ENCODE results near the gene ESR1. TPM values are rescaled to one million over a fixed set of nuclear protein-coding genes. Genes with fewer than 3 reads are reported as not detected.

ESR1 gene
- total RNA-seq, 6 experiments from 2014 or later: 1.6 to 59.9 (median 18.6) TPM

GRCh38 chr6:152034631-152035030, 227.1 kb downstream of the ESR1 start:
- DNase-seq (no peak), ATAC-seq (no peak)
- Histone ChIP-seq H3K27me3 (no peaks in the 10 kb centered on the region), H3K9me3 (no peaks in the 10 kb centered on the region), H3K27ac (no peak overlapping the region), H3K4me3 (no peak overlapping the region), H3K4me1 (no peaks in the 10 kb centered on the region), H3K36me3 (no peaks in the 10 kb centered on the region)
- 79% methylated on average over 5 of the region's 5 CpGs for WGBS (ENCODE audit: insufficient coverage, low coverage, low lambda C conversion rate, missing lambda C conversion rate)
- intact Hi-C loops (cut with DNase I): no loop called here
- TF ChIP-seq POLR2A (IDR thresholded peaks at IDR 0.05) (no peak), CTCF (IDR thresholded peaks at IDR 0.05) (no peak)

DNA sequence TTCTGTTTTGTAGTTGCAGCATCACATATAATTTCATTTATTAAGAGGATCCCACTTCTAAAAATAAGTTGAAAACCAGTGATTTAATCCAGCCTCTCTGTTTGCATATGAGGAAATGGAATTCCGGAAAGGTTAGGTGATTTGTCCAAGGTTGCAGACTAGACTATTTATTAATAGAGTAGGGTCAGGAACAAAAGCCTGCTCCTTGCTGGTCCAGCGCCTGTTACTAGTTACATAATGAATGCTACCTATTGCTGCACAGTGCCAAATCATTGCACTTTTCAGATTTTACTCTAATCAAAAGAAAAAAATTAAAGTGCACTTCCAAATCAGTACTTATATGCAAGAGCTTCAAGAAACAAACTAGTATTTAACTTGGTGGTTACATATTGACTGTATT, 238.6 kb downstream of the ESR1 start:
- H3K4me3 ChIP-seq: no peak overlapping the region
- TF ChIP-seq CTCF (IDR thresholded peaks at IDR 0.05): no peak
- no peak for TF ChIP-seq POLR2A (IDR thresholded peaks at IDR 0.05)
- intact Hi-C loops (cut with DNase I): no loop called here
- 23% methylated on average over 2 of the region's 2 CpGs for WGBS (ENCODE audit: insufficient coverage, low coverage, low lambda C conversion rate, missing lambda C conversion rate)
- no peak overlapping the region for H3K27ac ChIP-seq
- peaks cover 0 to 9% (median 0%) of the 10 kb centered on the region in 4 donors for H3K4me1 ChIP-seq
- no peaks in the 10 kb centered on the region for H3K9me3 ChIP-seq
- no peaks in the 10 kb centered on the region for H3K36me3 ChIP-seq
- ATAC-seq (peak; percentile 83 to 86 (median 84)), DNase-seq (no peak)
- H3K27me3 ChIP-seq: no peaks in the 10 kb centered on the region

GRCh38 chr6:152048921-152049320, 241.4 kb downstream of the ESR1 start:
- Histone ChIP-seq H3K4me1 (peaks cover 0 to 9% (median 0%) of the 10 kb centered on the region in 4 donors), H3K36me3 (no peaks in the 10 kb centered on the region), H3K9me3 (no peaks in the 10 kb centered on the region), H3K27ac (no peak overlapping the region), H3K4me3 (no peak overlapping the region), H3K27me3 (no peaks in the 10 kb centered on the region)
- DNase-seq (no peak), ATAC-seq (no peak)
- TF ChIP-seq CTCF (IDR thresholded peaks at IDR 0.05): no peak
- no peak for TF ChIP-seq POLR2A (IDR thresholded peaks at IDR 0.05)
- intact Hi-C loops (cut with DNase I): no loop called here

- no peak for DNase-seq
Measured at GRCh38 chr6:152049502-152049901, 242.0 kb downstream of the ESR1 start.

More at GRCh38 chr6:152049502-152049901, 242.0 kb downstream of the ESR1 start:
- H3K27me3 ChIP-seq: no peaks in the 10 kb centered on the region
- ATAC-seq: no peak
- no peak overlapping the region for H3K27ac ChIP-seq
- peaks cover 0 to 15% (median 0%) of the 10 kb centered on the region in 4 donors for H3K4me1 ChIP-seq
- intact Hi-C loops (cut with DNase I): no loop called here
- WGBS (ENCODE audit: insufficient coverage, low coverage, low lambda C conversion rate, missing lambda C conversion rate): 54% methylated on average over 1 of the region's 3 CpGs
- no peaks in the 10 kb centered on the region for H3K36me3 ChIP-seq
- H3K4me3 ChIP-seq: no peak overlapping the region
- TF ChIP-seq CTCF (IDR thresholded peaks at IDR 0.05) (no peak), POLR2A (IDR thresholded peaks at IDR 0.05) (no peak)
- no peaks in the 10 kb centered on the region for H3K9me3 ChIP-seq

All from right lobe of liver (tissue), 6 donors.